HFF-Myc (cell line): ENCODE measurements around the gene ATL3.
A peak's percentile ranks its signal among the peaks of the same experiment; 100 is the strongest.
"Not testable (repeated sequence)": the region's sequence is repeated elsewhere in the genome, so short reads cannot be mapped to it uniquely, and the experiment has no call there.

ENCODE experiments used
- DNase-seq: peaks from one replicate; pipeline ENCODE4 v3.0.0-alpha.2; 2011; ENCODE audit warnings: low read depth; ENCODE audit errors: extremely low read depth
- H3K4me3 ChIP-seq: replicated peaks from 2 replicates; pipeline ENCODE4 v1.5.1; 2011; ENCODE audit warnings: low read depth, mild to moderate bottlenecking, control low read depth, low read length
- CTCF ChIP-seq: IDR thresholded peaks from 2 replicates; pipeline ENCODE4 v1.5.1; 2012; ENCODE audit warnings: mild to moderate bottlenecking, low read depth, low read length, control low read depth; ENCODE audit errors: missing control alignments

ATL3 gene

DNA sequence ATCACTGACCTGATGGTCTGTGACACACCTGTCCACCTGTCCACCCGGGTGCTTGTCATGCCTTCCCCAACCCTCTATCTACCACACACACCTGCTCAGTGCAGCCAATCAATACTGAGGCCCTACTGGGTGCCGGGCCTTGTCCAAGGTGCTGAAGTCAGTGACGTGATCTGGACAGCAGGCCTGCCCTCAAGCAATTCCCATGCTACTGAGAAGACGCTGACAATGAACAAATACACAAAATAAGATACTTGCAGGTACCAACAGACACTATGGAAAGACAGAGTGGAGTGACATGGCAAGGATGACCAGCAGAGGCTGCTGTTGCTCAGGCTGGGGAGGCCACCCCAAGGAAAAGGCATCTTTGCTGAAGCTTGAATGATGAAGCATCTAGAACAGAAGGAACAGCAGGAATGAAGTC is 78.2 kb downstream of the ATL3 start:
- H3K4me3 ChIP-seq = no peak overlapping the region
- no peak for DNase-seq
- peak; percentile 59 for TF ChIP-seq CTCF

DNA sequence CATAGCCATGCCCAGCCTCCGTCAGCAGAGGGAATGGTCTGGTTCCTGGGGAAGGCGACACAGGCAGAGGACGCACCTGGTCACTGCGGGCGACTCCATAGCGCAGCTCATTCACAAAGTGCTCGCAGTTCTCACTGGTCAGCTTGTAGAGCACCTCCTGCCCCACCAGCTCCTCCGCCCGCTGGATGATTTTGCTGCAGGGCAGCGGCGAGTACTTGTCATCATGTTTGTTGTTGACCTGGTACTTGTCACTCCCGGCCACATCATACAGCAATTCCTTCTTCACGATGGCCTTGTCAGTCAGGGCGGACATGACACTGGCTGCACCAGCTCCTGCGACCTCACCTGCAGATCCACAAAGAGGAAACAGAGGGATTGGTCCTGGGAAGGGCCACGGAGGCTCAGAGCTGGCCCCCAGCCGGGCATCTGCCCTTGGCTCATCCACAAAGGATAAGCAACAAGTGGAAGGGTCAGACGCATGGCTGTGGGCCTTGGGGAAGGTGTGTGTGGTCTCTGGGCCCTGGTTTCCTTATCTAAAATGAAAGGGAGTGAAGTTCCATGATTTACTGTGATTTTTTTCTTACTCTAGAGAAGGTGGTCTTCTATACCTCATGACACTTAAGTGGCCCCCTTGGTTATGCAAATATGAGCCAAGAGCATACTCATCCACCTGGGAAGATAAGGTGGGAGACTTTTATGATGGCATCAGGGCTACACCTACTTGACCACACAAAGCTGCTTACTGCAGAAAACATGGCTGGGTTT is 81.0 kb downstream of the ATL3 start:
- DNase-seq = no peak
- H3K4me3 ChIP-seq = no peak overlapping the region
- TF ChIP-seq CTCF = no peak

DNA sequence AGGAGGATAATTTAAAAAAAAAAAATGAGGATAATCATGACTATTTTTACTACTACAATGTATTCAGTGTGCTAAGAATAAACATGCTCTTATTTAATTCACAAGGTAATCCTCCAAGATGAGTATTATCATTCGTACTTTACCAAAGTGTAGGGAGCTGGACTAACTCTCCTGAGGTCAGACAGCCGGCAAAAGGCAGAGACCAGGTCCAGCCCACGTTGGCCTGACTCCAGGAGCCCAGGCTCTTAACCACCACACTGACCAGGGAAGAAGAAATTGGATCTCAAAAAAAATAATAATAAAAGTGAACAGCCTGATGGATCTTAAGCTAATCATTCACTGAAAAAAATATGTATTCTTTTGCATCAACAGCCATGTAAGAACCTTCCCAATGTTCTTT is 82.2 kb downstream of the ATL3 start:
- no peak for TF ChIP-seq CTCF
- DNase-seq = no peak

GRCh38 chr11:63586451-63587166 is 84.6 kb downstream of the ATL3 start:
- TF ChIP-seq CTCF = no peak
- no peak overlapping the region for H3K4me3 ChIP-seq
- DNase-seq = no peak

More for the DNA sequence above, 82.2 kb downstream of the ATL3 start:
- no peak overlapping the region for H3K4me3 ChIP-seq

GRCh38 chr11:63583357-63583677 is 87.9 kb downstream of the ATL3 start:
- DNase-seq = no peak
- no peak overlapping the region for H3K4me3 ChIP-seq
- no peak for TF ChIP-seq CTCF

- H3K4me3 ChIP-seq, DNase-seq: not testable (repeated sequence)
These were observed 90.0 kb downstream of the ATL3 start for GRCh38 chr11:63581224-63581623.

- not testable (repeated sequence) for DNase-seq, H3K4me3 ChIP-seq
These were observed 92.3 kb downstream of the ATL3 start for GRCh38 chr11:63578882-63579281.
